TTC549 (cell line): ENCODE data around the gene MYPOP.
"Not testable (repeated sequence)": the region's sequence is repeated elsewhere in the genome, so short reads cannot be mapped to it uniquely, and the experiment has no call there.

Experiments
- FAIRE-seq: peaks from 2 replicates; lab custom pipeline; 2012; peaks lifted over from hg19 to GRCh38; lab: Jason Lieb, UNC

MYPOP gene

DNA sequence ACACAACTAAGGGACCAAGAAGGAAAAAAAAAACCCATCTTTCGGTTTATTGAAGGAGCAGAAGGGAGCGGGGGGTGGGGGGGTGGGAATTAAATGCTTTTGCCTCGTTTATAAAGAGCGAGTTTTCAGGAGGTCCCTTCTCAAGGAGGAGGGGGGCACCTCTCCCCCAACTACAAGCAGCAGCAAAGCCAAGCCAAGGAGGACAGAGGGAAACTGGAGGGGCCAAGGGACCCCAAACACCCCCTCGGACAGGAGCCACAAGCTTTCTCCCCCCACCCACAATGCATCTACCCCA is 18.9 kb downstream of the MYPOP start:
- no peak for FAIRE-seq

DNA sequence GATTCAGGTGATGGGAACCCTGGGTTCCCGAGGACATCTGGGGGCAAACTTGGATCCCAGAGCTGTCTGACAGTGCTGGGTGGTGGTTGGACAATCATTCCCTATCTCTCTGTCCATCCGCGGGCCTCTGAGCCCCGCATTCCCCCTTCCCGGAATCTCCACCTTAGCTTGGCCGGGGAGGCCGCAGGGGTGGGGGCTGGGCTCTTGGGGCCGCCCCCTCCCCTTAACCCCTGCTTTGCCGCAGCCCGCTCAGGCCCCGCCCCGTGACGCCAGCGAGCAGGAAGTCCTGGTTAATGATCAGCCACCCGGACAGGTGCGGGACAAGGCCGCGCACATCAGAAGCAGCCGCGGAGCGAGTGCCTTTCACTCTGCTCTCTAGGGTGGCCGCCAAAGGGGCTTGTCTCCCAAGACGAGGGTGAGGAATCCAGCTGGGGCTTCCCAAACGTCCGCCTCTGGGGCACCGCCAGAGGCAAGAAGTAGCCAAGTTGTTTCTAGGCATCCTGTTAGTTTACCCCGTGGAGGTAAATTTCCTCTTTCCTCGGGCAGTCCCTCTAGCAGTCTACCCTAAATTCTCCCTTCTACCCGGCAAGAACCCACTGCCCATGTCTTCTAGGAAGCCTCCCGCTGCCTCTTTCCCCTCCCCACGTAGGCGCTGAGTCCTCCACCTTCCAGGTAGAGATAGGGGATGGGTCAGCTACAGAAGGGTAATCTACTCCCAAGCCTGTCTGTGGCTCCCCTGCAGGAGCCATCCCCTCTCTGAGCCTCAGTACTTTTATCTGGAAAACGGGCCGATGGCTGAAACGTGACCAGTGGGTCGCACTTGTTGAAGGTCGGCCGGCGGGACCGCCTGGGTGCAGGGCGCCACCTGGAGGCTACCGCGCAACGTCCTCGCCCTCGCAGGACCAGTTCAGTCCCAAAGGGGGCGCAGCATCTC is 19.5 kb downstream of the MYPOP start:
- FAIRE-seq: no peak

DNA sequence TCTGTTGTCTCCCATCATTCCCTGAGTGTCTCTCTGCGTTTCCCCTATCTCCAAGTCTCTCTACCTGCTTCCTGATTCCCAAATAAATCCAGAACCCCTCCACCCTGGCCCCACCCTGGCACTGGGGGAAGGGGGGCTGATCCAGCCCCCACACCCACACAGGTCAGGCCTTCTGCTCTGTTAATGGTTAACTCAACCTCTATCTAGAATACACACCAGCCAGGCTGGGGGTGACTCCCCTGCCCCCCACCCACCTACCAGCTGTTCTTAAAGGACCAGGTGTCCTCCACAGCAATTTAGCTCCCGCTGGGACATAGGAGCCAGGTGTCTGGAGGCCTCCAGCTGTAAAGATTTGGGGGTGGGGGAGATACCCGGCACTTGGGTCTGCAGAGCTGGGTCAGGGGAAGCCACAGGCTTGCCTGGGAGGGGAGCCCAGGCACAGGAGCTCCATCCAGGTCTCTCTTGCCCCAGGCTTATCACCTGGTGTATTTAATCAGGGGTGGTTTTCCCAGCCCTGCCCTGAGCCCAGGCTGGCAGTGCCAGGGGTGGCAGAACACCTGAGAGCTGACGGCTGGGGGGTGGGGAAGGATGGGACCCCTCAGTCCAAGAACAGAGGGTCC is 20.4 kb downstream of the MYPOP start:
- FAIRE-seq: no peak

DNA sequence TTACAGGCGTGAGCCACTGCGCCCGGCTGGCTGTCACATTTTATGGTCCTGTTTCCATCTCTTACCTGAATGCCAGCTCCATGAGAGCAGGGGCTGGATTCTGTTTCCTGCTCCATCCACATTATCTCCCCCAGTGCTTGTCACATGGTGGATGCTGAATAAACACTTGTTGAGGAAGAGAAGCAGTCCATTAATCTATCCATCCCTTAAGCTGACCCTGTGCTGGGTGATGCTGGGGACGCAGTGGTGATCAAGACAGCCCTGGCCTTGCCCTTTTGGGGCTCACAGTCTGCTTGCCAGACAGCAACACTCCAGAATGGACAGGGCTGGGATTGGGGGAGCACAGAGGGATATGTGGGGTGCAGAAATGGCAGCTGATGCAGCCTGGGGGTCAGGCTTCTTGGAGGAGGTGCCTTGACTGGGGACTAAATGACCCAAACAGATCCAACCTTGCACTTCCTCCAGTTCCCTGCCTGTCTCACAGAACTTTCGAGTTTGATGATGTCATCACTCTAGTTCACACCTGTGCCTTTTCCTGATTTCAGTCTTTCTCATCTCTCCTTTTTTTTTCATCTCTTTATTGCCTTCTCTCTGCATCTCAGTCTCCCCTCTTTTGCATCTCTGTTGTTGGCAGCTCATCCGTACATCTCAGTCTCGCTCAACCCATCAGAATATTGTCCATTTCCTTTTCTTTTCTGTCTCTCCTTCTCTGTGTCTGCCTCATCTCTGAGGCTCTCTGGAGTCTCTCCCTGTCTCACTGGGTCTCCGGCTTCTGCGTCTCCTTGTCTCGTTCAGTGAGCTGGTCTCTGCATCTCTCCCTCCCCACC is 21.1 kb downstream of the MYPOP start:
- FAIRE-seq: no peak

DNA sequence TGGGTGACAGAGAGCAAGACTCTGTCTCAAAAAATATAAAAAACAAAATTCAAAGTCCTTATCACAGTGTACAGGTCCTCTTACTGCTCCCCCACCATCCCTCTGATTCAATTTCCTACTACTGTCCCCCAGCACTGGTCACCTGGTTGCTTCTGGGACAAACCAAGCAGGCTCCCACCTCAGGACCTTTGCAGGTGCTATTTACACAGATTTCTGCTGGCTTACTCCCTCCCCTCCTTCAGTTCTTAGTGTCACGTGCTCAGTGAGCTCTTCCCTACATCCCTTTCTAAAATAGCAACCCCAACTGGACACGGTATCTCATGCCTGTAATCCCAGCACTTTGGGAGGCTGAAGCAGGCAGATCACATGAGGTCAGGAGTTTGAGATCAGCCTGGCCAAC is 22.4 kb downstream of the MYPOP start:
- FAIRE-seq: no peak

DNA sequence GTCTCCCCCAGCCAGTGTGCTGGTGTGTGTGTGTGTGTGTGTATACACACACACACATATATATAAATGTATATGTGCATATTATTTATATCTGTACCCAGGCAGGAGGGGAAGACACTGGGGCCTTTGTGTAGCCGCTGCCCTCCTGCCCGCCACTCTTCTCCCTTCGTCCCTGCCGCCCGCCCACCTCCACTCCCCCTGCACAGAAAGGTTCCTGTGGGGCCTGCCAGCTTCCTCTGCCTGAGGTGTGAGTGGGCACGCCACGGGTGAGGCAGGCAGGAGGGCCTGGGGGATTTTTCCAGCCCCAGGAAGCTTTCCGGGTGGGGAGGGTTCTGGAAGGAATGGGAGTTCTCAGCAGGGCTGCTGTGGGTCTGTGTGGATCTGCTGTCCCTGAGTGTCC is 23.4 kb downstream of the MYPOP start:
- no peak for FAIRE-seq

DNA sequence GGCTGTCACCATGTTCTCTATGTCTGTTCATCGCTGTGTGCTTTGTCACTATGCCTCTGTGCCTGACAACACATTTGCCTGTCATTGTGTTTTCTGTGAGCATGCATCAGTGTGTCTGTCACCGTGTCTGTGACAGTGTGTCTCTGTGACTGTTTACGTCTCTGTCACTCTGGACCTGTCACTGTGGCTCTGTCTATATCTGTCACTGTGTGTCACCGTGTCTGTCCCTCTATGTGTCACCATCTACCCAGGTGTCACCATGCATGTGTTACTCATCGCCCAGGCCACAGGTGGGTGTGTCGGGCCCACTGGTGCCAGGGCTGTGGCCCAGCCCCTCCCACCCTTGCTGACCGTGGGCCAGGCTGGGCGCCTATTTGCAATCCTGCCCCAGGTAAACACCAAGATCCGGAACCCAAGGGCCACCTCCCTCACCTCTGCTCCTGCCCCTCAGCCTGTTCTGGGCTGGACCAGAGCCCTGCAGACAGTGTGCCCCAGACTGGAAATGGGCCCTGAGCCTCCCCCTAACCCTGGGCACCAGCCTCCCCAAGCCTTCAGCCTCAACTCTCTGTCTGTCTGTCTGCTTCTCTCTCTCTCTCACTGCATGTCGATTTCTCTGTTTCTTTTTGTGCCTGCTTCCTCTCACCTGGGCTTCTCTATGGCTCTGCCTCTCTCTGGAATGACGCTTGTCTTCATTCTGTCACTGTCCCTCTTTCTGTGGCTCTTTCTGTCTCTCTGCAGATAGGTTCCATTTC is 24.2 kb downstream of the MYPOP start:
- no peak for FAIRE-seq

DNA sequence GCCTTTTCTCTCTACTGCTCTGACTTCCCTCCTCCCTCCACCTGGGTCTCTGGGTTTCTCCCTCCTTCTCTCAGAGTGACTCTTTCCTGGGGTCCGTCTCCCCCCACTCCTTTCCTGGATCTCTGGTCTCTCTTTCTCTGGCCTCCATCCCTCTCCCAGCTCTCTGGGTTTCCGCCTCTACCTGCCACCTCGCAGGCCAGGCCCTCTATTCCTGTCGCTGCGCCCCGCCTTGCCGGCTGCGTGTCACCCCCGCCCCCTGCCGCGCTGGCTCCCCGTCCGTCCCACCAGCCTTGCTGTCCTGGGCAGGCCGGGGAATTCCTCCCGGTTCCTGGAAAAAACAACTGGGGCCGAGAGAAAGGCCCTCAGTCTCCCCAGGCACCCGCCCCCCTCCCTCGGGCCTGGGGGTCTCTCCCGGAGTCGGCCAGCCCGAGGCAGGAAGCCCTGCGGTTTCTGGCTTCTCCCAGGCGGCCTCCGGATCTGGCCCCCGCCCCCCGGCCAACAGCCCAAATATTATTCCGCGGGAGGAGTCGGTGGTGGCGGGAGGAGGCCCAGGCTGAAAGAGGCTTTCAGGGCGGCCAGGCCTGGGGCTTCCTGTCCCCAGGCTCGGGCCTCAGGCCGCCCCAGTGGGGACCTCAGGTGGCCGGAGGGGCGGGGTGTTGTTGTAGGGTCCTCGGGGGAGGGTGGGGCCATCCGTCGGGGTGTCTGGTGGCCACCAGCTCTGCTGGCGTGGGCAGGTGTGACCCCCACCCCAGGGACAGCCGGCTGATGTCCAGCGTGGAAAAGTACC is 25.8 kb downstream of the MYPOP start:
- FAIRE-seq: no peak

DNA sequence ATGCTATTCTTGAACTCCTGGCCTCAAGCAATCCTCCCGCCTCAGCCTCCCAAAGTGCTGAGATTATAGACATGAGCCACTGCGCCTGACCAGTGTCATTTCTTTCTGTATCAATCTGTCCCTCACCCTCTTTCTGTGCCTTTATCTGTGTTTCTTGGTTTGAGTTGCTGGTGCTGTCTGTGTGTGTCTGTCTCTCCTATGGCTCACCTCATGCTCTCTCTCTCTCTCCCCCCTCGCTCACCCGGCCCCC is 26.3 kb downstream of the MYPOP start:
- FAIRE-seq: no peak

DNA sequence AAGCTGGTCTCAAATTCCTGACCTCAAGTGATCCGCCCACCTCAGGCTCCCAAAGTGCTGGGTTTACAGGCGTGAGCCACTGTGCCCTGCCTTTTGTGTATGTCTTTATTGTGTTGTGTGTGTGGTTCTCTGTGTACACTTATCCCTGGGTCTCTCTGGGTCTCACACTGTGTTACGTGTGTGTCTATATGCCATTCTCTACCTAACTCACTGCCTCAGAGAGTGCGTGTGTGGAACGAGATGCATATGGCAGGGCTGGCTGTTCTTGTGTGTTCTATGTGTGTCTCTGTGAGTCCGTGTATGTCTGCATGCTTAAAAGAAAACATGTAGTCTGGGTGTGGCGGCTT is 27.8 kb downstream of the MYPOP start:
- FAIRE-seq: no peak

DNA sequence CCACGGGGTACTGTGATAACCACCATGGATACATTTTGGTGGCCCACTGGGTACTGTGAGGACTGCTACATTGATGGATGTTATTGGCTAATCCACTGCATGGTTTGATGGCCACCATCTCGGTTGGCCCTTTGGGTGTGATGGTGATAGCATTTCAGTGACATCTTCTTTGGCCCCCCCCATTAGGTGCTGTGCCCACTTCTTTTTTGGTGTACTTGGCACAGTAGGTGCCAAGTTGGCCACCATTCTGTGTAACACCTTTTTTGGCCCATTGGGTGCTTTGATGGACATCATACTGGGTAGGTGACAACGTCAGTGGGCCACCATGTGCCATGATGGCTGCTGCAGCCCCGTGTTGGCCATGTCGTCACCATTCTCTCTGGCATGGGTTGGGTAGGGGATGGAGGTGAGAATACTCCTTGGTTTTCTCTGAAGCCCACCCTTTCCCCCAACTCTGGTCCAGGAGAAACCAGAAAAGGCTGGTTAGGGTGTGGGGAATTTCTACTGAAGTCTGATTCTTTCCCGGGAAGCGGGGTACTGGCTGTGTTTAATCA is 29.1 kb downstream of the MYPOP start:
- no peak for FAIRE-seq

DNA sequence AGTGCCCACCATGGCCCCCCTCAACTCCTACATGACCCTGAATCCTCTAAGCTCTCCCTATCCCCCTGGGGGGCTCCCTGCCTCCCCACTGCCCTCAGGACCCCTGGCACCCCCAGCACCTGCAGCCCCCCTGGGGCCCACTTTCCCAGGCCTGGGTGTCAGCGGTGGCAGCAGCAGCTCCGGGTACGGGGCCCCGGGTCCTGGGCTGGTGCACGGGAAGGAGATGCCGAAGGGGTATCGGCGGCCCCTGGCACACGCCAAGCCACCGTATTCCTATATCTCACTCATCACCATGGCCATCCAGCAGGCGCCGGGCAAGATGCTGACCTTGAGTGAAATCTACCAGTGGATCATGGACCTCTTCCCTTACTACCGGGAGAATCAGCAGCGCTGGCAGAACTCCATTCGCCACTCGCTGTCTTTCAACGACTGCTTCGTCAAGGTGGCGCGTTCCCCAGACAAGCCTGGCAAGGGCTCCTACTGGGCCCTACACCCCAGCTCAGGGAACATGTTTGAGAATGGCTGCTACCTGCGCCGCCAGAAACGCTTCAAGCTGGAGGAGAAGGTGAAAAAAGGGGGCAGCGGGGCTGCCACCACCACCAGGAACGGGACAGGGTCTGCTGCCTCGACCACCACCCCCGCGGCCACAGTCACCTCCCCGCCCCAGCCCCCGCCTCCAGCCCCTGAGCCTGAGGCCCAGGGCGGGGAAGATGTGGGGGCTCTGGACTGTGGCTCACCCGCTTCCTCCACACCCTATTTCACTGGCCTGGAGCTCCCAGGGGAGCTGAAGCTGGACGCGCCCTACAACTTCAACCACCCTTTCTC is 30.1 kb downstream of the MYPOP start:
- no peak for FAIRE-seq

DNA sequence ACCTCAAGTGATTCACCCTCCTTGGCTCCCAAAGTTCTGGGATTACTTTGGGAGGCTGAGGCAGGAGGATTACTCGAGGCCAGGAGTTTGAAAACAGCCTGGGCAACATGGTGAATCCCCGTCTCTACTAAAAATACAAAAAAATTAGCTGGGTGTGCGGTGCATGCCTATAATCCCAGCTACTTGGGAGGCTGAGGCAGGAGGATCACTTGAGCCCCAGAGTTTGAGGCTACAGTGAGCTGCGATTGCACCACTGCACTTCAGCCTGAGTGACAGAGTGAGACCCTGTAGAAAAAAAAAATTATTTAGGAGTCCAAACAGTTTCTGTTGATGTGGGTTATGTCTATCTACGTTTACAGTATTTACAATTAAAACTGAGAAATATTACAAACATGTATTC is 31.6 kb downstream of the MYPOP start:
- no peak for FAIRE-seq

DNA sequence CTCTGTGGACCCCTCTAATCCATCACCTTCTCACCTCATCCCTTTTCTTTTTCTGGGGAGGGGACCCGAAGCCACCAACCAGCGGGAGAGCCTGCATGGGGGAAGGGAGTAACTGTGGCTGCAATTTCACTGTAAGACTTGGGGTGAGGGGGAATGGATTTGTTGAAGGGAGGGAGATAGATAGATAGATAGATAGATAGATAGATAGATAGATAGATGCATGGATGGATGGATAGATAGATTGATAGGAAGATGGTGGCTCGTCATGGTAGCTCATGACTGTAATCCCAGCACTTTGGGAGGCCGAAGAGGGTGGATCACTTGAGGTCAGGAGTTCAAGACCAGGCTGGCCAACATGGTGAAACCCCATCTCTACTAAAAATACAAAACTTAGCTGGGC is 35.2 kb downstream of the MYPOP start:
- not testable (repeated sequence) for FAIRE-seq

DNA sequence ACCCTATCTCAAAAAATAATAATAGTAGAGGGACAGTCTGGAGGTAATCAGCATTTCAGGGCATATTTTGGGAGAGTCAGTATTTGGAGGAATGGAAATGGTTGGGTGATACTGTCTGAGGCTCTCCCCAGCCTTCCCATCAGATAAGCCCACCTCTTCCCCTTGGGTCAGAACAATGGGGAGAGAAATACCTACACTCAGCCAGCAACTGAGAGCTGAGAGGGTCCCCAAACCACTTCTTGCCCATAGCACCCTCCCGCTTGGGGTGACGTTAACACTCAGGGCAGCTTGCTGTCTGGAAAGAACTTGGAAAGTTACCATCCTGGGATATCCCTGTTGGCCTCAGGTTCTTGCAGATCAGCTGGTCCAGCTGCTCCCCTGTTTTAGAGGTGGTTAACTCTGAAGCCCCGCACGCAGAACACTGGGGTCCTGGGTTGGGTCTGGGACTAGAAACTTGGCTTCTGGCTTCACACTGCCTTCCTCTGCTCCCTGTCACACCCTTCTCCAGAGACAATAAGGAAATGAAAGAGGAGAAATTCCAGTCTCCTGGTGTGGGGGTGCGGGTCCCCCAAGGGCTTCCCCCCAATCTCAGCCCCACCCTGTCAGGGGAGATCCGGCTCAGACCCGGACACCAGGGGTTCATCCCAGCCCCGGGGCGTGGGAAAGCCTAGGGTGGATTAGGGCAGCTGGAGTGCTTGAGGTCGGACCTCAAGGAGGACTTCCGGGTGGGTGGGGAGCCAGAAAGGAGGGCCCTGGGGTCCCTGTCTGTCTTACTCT is 35.8 kb downstream of the MYPOP start:
- no peak for FAIRE-seq

DNA sequence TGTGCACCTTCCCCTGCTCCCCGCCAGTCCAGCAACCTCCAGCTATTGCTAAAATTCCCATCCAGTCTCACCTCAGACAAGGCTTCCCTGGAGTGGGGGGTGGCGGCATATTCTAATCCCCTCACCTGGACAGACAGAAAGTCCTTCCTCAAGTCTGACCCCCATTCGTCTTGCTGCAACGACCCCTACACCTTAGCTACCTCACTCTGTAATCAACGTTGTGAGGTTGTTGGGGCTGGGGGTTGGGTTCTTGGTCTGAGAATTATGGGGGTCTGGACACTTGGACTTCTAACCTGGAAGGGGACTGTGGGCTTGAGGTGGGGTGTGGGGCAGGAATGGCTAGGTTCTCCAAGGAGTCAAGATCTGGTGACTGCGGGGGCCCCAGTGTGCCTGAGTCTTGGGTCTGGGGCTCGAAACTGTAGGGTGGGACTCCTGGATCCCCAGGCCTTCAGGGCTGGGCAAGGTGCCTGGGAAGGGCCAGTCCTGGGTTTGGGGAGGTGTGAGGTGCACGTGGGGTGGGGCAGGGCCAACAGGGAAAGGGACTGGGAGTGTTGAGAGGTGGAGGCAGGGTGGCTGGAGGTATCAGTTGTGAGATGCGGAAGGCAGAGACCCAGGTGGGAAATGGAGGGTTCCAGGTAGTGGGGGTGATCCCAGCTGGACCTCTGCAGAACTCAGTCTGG is 37.0 kb downstream of the MYPOP start:
- FAIRE-seq: no peak

DNA sequence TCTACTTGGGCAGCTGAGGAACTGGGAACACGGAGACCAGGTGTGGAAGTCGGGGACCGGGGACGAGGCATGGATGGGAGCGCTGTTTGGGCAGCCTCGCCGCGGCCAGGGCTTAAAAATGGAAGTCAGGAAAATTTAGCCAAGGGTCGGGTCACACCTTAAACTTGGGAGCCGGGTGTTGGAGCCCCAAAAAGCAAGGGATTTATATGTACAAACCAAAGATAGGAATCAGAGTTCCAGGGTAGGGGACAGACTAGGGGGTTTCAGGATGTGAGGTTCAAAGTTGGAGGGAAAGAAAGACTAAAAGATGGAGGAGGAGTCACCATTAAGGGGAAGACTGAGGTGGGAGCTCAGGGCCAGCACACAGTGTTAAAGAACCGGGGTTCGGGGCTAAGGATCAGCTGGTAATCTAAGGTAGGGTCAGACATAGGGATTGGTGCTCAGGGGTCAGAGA is 37.8 kb downstream of the MYPOP start:
- no peak for FAIRE-seq

DNA sequence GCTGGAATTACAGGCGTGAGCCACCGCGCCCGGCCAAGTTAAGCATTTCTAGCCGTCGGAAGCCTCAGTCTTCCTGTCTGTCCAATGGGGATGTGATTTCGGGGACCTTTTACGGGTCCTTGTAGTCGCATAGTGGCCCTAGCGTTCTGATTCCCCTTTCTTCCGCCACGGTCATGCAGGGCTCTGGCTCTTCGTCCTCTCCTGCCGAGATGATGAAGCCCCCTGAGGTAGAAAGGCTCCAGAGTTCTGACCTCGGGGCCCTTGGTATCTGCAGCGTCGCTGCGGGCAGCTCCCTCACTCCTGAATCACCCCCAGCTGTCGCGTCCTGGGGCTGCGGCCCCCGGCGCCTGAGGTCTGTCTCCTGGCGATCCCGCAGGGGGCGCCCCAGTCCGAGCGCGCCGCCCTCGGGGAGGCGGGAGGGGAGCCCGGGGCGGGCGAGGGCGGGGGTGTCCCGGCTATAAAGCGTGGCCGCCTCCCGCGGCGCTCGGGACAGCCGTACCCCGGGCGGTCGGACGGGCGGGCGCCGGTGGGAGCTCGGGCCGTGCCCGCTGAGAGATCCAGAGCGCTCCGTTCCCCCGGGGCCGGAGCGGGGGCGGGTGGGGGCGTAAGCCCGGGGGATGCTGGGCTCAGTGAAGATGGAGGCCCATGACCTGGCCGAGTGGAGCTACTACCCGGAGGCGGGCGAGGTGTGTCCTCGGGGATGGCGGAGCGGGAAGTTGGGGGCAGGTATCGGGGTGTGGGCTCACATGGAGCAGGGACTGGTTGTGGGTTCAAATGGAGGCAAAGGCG is 38.4 kb downstream of the MYPOP start, which contains the start of gene FOXA3:
Gene FOXA3, plus strand, starts transcription at position 487 of the 789 bp plus-strand sequence. Its CDS starts 131 bp downstream, at position 618.
- FAIRE-seq: no peak
